ENCODE results near the gene KLF11.

- TF ChIP-seq, protein P1, sequence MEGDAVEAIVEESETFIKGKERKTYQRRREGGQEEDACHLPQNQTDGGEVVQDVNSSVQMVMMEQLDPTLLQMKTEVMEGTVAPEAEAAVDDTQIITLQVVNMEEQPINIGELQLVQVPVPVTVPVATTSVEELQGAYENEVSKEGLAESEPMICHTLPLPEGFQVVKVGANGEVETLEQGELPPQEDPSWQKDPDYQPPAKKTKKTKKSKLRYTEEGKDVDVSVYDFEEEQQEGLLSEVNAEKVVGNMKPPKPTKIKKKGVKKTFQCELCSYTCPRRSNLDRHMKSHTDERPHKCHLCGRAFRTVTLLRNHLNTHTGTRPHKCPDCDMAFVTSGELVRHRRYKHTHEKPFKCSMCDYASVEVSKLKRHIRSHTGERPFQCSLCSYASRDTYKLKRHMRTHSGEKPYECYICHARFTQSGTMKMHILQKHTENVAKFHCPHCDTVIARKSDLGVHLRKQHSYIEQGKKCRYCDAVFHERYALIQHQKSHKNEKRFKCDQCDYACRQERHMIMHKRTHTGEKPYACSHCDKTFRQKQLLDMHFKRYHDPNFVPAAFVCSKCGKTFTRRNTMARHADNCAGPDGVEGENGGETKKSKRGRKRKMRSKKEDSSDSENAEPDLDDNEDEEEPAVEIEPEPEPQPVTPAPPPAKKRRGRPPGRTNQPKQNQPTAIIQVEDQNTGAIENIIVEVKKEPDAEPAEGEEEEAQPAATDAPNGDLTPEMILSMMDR (IDR thresholded peaks at IDR 0.05 in 8 of 11, conservative IDR thresholded peaks at IDR 0.05 in 3 of 11), result no peak
- no peak for TF ChIP-seq POLR2A (IDR thresholded peaks at IDR 0.05)
- TF ChIP-seq POLR2AphosphoS5 (IDR thresholded peaks at IDR 0.05), result no peak
These were observed 27.8 kb downstream of the KLF11 start for GRCh38 chr2:10071176-10071575.
